ENCODE results near the gene KRTAP4-16. TPM values are rescaled to one million over a fixed set of nuclear protein-coding genes. Genes with fewer than 3 reads are reported as not detected.
"Not testable (repeated sequence)": the region's sequence is repeated elsewhere in the genome, so short reads cannot be mapped to it uniquely, and the experiment has no call there.

Gene KRTAP4-16
- total and polyA plus RNA-seq, 2 of the 8 experiments (the other 6 are each of a cell fraction or from before 2014, with no cell fraction given) = not detected

GRCh38 chr17:41119696-41120690 lies 18.0 kb upstream of the KRTAP4-16 start:
- H3K9me3 ChIP-seq (ENCODE audit: insufficient read depth in 2 of 2, low read depth in 1 of 2, low read length in 1 of 2); H3K23ac ChIP-seq (ENCODE audit: insufficient read length); H2BK15ac ChIP-seq (ENCODE audit: low read length); H4K8ac ChIP-seq (ENCODE audit: extremely low read depth, insufficient read depth, low read length); H2AFZ ChIP-seq (ENCODE audit: low read length); DNase-seq (ENCODE audit: low read depth in 1 of 2, low spot score in 2 of 2); H4K91ac ChIP-seq (replicated peaks; ENCODE audit: insufficient read length, low read length); H3K14ac ChIP-seq (ENCODE audit: insufficient read length); H3K9ac ChIP-seq (replicated peaks in 1 of 4; ENCODE audit: extremely low read depth in 1 of 4, low read depth in 3 of 4, low read length in 3 of 4); H4K5ac ChIP-seq (ENCODE audit: insufficient read length, low read depth, low read length); H3K79me1 ChIP-seq (ENCODE audit: low read depth, low read length); H3K18ac ChIP-seq (ENCODE audit: extremely low read depth, low read length); POLR2A ChIA-PET (ENCODE audit: partially characterized antibody); H3K27ac ChIP-seq (ENCODE audit: low read depth, low read length); H3K4me1 ChIP-seq (replicated peaks in 1 of 4; ENCODE audit: control insufficient read depth in 3 of 4, insufficient read depth in 4 of 4, low read length in 3 of 4); H3K4me2 ChIP-seq (ENCODE audit: insufficient read depth in 1 of 2, low read depth in 2 of 2, low read length in 2 of 2); H2AK5ac ChIP-seq (ENCODE audit: low read depth, low read length); H3K23me2 ChIP-seq (ENCODE audit: low read depth, low read length); H2BK120ac ChIP-seq (replicated peaks; ENCODE audit: low read depth, low read length); H3K79me2 ChIP-seq (ENCODE audit: control insufficient read depth in 1 of 2, insufficient read depth in 2 of 2, low read length in 2 of 2); H3K27me3 ChIP-seq (replicated peaks in 1 of 4; ENCODE audit: control insufficient read depth in 3 of 4, extremely low read depth in 1 of 4, insufficient read depth in 3 of 4, low read length in 3 of 4); H2BK12ac ChIP-seq (ENCODE audit: low read depth, low read length); H4K20me1 ChIP-seq (replicated peaks in 1 of 2; ENCODE audit: control insufficient read depth in 1 of 2, insufficient read depth in 2 of 2, low read length in 2 of 2); H2BK5ac ChIP-seq (ENCODE audit: low read depth, low read length); H3K4ac ChIP-seq (replicated peaks; ENCODE audit: insufficient read length, low read depth, low read length); H2BK20ac ChIP-seq (ENCODE audit: low read length); H3K56ac ChIP-seq (replicated peaks; ENCODE audit: insufficient read length, low read depth, low read length); H3K4me3 ChIP-seq (ENCODE audit: extremely low read depth in 1 of 4, insufficient read depth in 2 of 4, low read depth in 3 of 4, low read length in 4 of 4); H3K36me3 ChIP-seq (ENCODE audit: control insufficient read depth in 2 of 4, insufficient read depth in 4 of 4, low read length in 3 of 4); FAIRE-seq: not testable (repeated sequence)
- CTCF ChIA-PET (ENCODE audit: partially characterized antibody) = interaction anchor here (0.7 kb wide), 1 partner anchor 10 kb away, joined by 3 read pairs; no protein-coding TSS in a partner anchor
- WGBS, 2 experiments (ENCODE audit: extremely low coverage in 1 of 2, insufficient coverage in 1 of 2, insufficient read length in 1 of 2, insufficient replicate concordance in 2 of 2, low coverage in 1 of 2, low lambda C conversion rate in 2 of 2, missing lambda C conversion rate in 1 of 2) = 85% methylated on average over 11 of the region's 11 CpGs; no CpG with 5 or more reads in 1 of the 2 experiments
